Measurements from ENCODE around the gene PCDH12.

The PCDH12 gene

GRCh38 chr5:141908796-141909195, 49.2 kb downstream of the PCDH12 start:
- no peak for DNase-seq (ENCODE audit: low spot score)

GRCh38 chr5:141906972-141907371, 51.0 kb downstream of the PCDH12 start:
- no peak for DNase-seq (ENCODE audit: low spot score)

- no peak for DNase-seq (ENCODE audit: low spot score)
These were observed 51.5 kb downstream of the PCDH12 start for GRCh38 chr5:141906517-141906916.

GRCh38 chr5:141904551-141904950, 53.5 kb downstream of the PCDH12 start:
- no peak for DNase-seq (ENCODE audit: low spot score)

GRCh38 chr5:141903261-141903660, 54.7 kb downstream of the PCDH12 start:
- no peak for DNase-seq (ENCODE audit: low spot score)

GRCh38 chr5:141902015-141902814, 55.8 kb downstream of the PCDH12 start:
- DNase-seq (ENCODE audit: low spot score), result no peak

- DNase-seq (ENCODE audit: low spot score), result no peak
These were observed 59.5 kb downstream of the PCDH12 start for GRCh38 chr5:141898448-141899049.

- no peak for DNase-seq (ENCODE audit: low spot score)
These were observed 60.6 kb downstream of the PCDH12 start for GRCh38 chr5:141897425-141897824.

Measured in D341Med (cell line).